ENCODE data around the gene PRKCA.
"Not testable (repeated sequence)": the region's sequence is repeated elsewhere in the genome, so short reads cannot be mapped to it uniquely, and the experiment has no call there.

The PRKCA gene

GRCh38 chr17:66355510-66355909, 53.1 kb downstream of the PRKCA start:
- DNase-seq = no peak

GRCh38 chr17:66357037-66357436, 54.6 kb downstream of the PRKCA start:
- DNase-seq = no peak

GRCh38 chr17:66359351-66359750, 56.9 kb downstream of the PRKCA start:
- no peak for DNase-seq

- DNase-seq = not testable (repeated sequence)
Measured at GRCh38 chr17:66360961-66361565, 58.6 kb downstream of the PRKCA start.

- no peak for DNase-seq
Measured at GRCh38 chr17:66364508-66364907, 62.1 kb downstream of the PRKCA start.

- DNase-seq = no peak
Measured at GRCh38 chr17:66364990-66365490, 62.6 kb downstream of the PRKCA start.

GRCh38 chr17:66365903-66366302, 63.5 kb downstream of the PRKCA start:
- DNase-seq = no peak

- DNase-seq = no peak
Measured at GRCh38 chr17:66367107-66367506, 64.7 kb downstream of the PRKCA start.

GRCh38 chr17:66369830-66370229, 67.4 kb downstream of the PRKCA start:
- DNase-seq = no peak

GRCh38 chr17:66371561-66371960, 69.1 kb downstream of the PRKCA start:
- DNase-seq = no peak

- no peak for DNase-seq
Measured at GRCh38 chr17:66372182-66372581, 69.8 kb downstream of the PRKCA start.

GRCh38 chr17:66373079-66373478, 70.7 kb downstream of the PRKCA start:
- DNase-seq = no peak

GRCh38 chr17:66373944-66374817, 71.8 kb downstream of the PRKCA start:
- DNase-seq = peak; percentile 78

- DNase-seq = no peak
Measured at GRCh38 chr17:66375121-66375520, 72.7 kb downstream of the PRKCA start.

- DNase-seq = no peak
Measured at GRCh38 chr17:66378296-66378695, 75.9 kb downstream of the PRKCA start.

- no peak for DNase-seq
Measured at GRCh38 chr17:66379544-66379943, 77.1 kb downstream of the PRKCA start.

GRCh38 chr17:66379996-66380395, 77.6 kb downstream of the PRKCA start:
- no peak for DNase-seq

GRCh38 chr17:66381701-66382362, 79.4 kb downstream of the PRKCA start:
- no peak for DNase-seq

- DNase-seq = no peak
Measured at GRCh38 chr17:66383333-66383732, 80.9 kb downstream of the PRKCA start.

GRCh38 chr17:66386498-66387351, 84.3 kb downstream of the PRKCA start:
- DNase-seq = peak; percentile 48

GRCh38 chr17:66387392-66387981, 85.1 kb downstream of the PRKCA start:
- DNase-seq = no peak

GRCh38 chr17:66392783-66393437, 90.5 kb downstream of the PRKCA start:
- no peak for DNase-seq
